Measurements from ENCODE around the gene DLG2.

DNA sequence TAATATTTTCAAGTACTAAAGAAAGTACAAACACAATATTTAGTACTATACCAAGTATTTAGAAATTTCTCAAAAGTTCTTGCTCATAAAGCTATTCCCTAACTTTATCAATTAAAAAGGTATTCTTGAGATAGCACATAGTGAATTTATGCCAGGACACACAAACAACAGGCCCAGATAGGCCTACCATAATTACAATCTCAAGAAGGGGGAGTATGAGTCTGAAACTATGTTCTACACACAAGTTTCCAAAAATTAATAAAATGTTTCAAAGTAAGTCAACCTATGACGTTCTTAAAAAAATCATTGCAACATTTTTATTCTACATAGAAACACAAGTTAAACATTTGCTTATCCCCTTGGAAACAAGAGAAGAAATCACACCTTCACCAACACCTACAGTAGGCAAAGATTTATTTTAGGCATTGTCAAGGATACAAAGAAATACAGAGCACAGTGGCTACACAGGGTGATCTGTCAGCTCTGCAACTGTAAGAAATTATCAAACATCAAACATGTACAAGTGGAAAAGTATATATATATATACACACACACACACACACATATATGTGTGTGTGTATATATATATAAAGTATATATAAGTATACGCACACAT, 1497.1 kb downstream of the DLG2 start:
- TF ChIP-seq, protein P1, sequence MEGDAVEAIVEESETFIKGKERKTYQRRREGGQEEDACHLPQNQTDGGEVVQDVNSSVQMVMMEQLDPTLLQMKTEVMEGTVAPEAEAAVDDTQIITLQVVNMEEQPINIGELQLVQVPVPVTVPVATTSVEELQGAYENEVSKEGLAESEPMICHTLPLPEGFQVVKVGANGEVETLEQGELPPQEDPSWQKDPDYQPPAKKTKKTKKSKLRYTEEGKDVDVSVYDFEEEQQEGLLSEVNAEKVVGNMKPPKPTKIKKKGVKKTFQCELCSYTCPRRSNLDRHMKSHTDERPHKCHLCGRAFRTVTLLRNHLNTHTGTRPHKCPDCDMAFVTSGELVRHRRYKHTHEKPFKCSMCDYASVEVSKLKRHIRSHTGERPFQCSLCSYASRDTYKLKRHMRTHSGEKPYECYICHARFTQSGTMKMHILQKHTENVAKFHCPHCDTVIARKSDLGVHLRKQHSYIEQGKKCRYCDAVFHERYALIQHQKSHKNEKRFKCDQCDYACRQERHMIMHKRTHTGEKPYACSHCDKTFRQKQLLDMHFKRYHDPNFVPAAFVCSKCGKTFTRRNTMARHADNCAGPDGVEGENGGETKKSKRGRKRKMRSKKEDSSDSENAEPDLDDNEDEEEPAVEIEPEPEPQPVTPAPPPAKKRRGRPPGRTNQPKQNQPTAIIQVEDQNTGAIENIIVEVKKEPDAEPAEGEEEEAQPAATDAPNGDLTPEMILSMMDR (IDR thresholded peaks at IDR 0.05; ENCODE audit: low read length): no peak
- no peak for TF ChIP-seq EZH2 (IDR thresholded peaks at IDR 0.05; ENCODE audit: borderline replicate concordance, low read length)

Data from OCI-LY1 (cell line).